ENCODE measurements around the gene ADAM11.

- TF ChIP-seq CTCF (IDR thresholded peaks at IDR 0.05) = no peak
- no peak for TF ChIP-seq POLR2A (IDR thresholded peaks at IDR 0.05)
Observed at GRCh38 chr17:44778656-44779210, 19.9 kb downstream of the ADAM11 start.

Measured in heart left ventricle (tissue), 13 donors.